Effector memory CD4-positive, alpha-beta T cell (primary cell): Measurements from ENCODE around the gene AKR1C8.
"Not testable (repeated sequence)": the region's sequence is repeated elsewhere in the genome, so short reads cannot be mapped to it uniquely, and the experiment has no call there.

Experiments
- DNase-seq, 3 donors: peaks; one replicate each; pipeline ENCODE4 v3.0.0-alpha.2; 2020
- H3K27ac ChIP-seq: 2 replicates; pipeline ENCODE4 v1.7.0; 2013; ENCODE audit warnings: mild to moderate bottlenecking, low read length, moderate library complexity; ENCODE audit not compliant: insufficient read depth, poor library complexity, severe bottlenecking
- H3K27me3 ChIP-seq: replicated peaks from 2 replicates; pipeline ENCODE4 v1.7.0; 2013; ENCODE audit warnings: mild to moderate bottlenecking, low read length; ENCODE audit not compliant: insufficient read depth, control insufficient read depth, poor library complexity, severe bottlenecking
- H3K36me3 ChIP-seq: 2 replicates; pipeline ENCODE4 v1.7.0; 2013; ENCODE audit warnings: mild to moderate bottlenecking, low read length, moderate library complexity; ENCODE audit not compliant: control insufficient read depth, insufficient read depth
- H3K4me1 ChIP-seq: 2 replicates; pipeline ENCODE4 v1.7.0; 2013; ENCODE audit warnings: low read length, mild to moderate bottlenecking; ENCODE audit not compliant: control insufficient read depth, insufficient read depth, poor library complexity, severe bottlenecking
- H3K4me3 ChIP-seq: 2 replicates; pipeline ENCODE4 v1.7.0; 2013; ENCODE audit warnings: low read length, low read depth, mild to moderate bottlenecking; ENCODE audit not compliant: insufficient read depth, poor library complexity, severe bottlenecking
- H3K9me3 ChIP-seq: 2 replicates; pipeline ENCODE4 v1.7.0; 2013; ENCODE audit warnings: mild to moderate bottlenecking, low read length, moderate library complexity; ENCODE audit not compliant: control insufficient read depth

Gene AKR1C8

GRCh38 chr10:5147981-5148677, 36.8 kb downstream of the AKR1C8 start:
- no peaks in the 10 kb centered on the region for H3K9me3 ChIP-seq
- DNase-seq: no peak
- no peaks in the 10 kb centered on the region for H3K27me3 ChIP-seq
- H3K4me3 ChIP-seq: no peak overlapping the region
- H3K36me3 ChIP-seq: no peaks in the 10 kb centered on the region
- no peaks in the 10 kb centered on the region for H3K4me1 ChIP-seq
- no peak overlapping the region for H3K27ac ChIP-seq

- H3K27me3 ChIP-seq: no peaks in the 10 kb centered on the region
- H3K27ac ChIP-seq: no peak overlapping the region
- H3K4me1 ChIP-seq: no peaks in the 10 kb centered on the region
- no peaks in the 10 kb centered on the region for H3K36me3 ChIP-seq
- H3K9me3 ChIP-seq: no peaks in the 10 kb centered on the region
- no peak overlapping the region for H3K4me3 ChIP-seq
- no peak for DNase-seq
Measured at GRCh38 chr10:5147255-5147980, 37.5 kb downstream of the AKR1C8 start.

- no peak for DNase-seq
- no peaks in the 10 kb centered on the region for H3K27me3 ChIP-seq
- H3K4me1 ChIP-seq: no peaks in the 10 kb centered on the region
- no peaks in the 10 kb centered on the region for H3K9me3 ChIP-seq
- H3K27ac ChIP-seq: no peak overlapping the region
- H3K36me3 ChIP-seq: no peaks in the 10 kb centered on the region
- H3K4me3 ChIP-seq: no peak overlapping the region
Measured at GRCh38 chr10:5146920-5147254, 38.1 kb downstream of the AKR1C8 start.

- Histone ChIP-seq H3K9me3 (no peaks in the 10 kb centered on the region), H3K27me3 (no peaks in the 10 kb centered on the region), H3K27ac (no peak overlapping the region), H3K4me3 (no peak overlapping the region), H3K36me3 (no peaks in the 10 kb centered on the region), H3K4me1 (no peaks in the 10 kb centered on the region)
- DNase-seq: no peak
Measured at GRCh38 chr10:5143137-5143536, 41.8 kb downstream of the AKR1C8 start.

GRCh38 chr10:5142199-5142598, 42.8 kb downstream of the AKR1C8 start:
- no peaks in the 10 kb centered on the region for H3K27me3 ChIP-seq
- no peak overlapping the region for H3K27ac ChIP-seq
- no peaks in the 10 kb centered on the region for H3K36me3 ChIP-seq
- H3K4me3 ChIP-seq: no peak overlapping the region
- H3K9me3 ChIP-seq: no peaks in the 10 kb centered on the region
- DNase-seq: no peak
- no peaks in the 10 kb centered on the region for H3K4me1 ChIP-seq

- H3K9me3 ChIP-seq, H3K36me3 ChIP-seq, DNase-seq, H3K4me1 ChIP-seq, H3K27me3 ChIP-seq, H3K27ac ChIP-seq, H3K4me3 ChIP-seq: not testable (repeated sequence)
Measured at GRCh38 chr10:5137699-5138098, 47.3 kb downstream of the AKR1C8 start.

GRCh38 chr10:5136468-5137087, 48.4 kb downstream of the AKR1C8 start:
- Histone ChIP-seq H3K27ac (no peak overlapping the region), H3K36me3 (no peaks in the 10 kb centered on the region), H3K4me1 (no peaks in the 10 kb centered on the region), H3K9me3 (no peaks in the 10 kb centered on the region), H3K27me3 (no peaks in the 10 kb centered on the region), H3K4me3 (no peak overlapping the region)
- DNase-seq: no peak

- no peaks in the 10 kb centered on the region for H3K36me3 ChIP-seq
- no peak overlapping the region for H3K27ac ChIP-seq
- H3K4me1 ChIP-seq: no peaks in the 10 kb centered on the region
- no peaks in the 10 kb centered on the region for H3K9me3 ChIP-seq
- no peaks in the 10 kb centered on the region for H3K27me3 ChIP-seq
- no peak overlapping the region for H3K4me3 ChIP-seq
- DNase-seq: no peak
Measured at GRCh38 chr10:5135581-5135980, 49.4 kb downstream of the AKR1C8 start.

- H3K4me3 ChIP-seq: no peak overlapping the region
- no peaks in the 10 kb centered on the region for H3K36me3 ChIP-seq
- H3K27ac ChIP-seq: no peak overlapping the region
- H3K9me3 ChIP-seq: no peaks in the 10 kb centered on the region
- H3K4me1 ChIP-seq: no peaks in the 10 kb centered on the region
- no peaks in the 10 kb centered on the region for H3K27me3 ChIP-seq
- no peak for DNase-seq
Measured at GRCh38 chr10:5125315-5126044, 59.5 kb downstream of the AKR1C8 start.

- no peak overlapping the region for H3K27ac ChIP-seq
- no peaks in the 10 kb centered on the region for H3K27me3 ChIP-seq
- no peak for DNase-seq
- H3K36me3 ChIP-seq: no peaks in the 10 kb centered on the region
- H3K4me3 ChIP-seq: no peak overlapping the region
- H3K9me3 ChIP-seq: no peaks in the 10 kb centered on the region
- no peaks in the 10 kb centered on the region for H3K4me1 ChIP-seq
Measured at GRCh38 chr10:5123886-5124285, 61.1 kb downstream of the AKR1C8 start.
